ENCODE results near the gene CHST6.

DNA sequence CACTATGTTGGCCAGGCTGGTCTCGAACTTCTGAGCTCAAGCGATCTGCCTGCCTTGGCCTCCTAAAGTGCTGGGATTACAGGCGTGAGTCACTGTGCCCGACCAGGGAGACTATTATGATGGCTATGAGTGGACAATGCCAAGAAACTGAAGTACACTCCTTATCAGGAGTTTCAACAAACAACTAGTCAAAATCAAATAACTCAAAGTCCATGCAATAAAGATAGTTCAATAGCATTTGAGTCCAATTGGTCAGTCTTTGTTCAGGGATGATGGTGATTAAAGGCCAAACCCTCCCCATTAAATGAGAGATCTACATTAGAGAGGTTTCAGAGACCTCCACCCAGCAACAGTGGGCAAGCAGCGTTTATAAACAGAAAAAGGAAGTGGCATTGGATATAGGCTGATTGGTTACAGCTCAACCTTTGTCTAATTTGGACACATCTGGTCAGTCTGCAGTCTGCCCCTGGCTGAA lies 32.6 kb upstream of the CHST6 start:
- TF ChIP-seq, protein P1, sequence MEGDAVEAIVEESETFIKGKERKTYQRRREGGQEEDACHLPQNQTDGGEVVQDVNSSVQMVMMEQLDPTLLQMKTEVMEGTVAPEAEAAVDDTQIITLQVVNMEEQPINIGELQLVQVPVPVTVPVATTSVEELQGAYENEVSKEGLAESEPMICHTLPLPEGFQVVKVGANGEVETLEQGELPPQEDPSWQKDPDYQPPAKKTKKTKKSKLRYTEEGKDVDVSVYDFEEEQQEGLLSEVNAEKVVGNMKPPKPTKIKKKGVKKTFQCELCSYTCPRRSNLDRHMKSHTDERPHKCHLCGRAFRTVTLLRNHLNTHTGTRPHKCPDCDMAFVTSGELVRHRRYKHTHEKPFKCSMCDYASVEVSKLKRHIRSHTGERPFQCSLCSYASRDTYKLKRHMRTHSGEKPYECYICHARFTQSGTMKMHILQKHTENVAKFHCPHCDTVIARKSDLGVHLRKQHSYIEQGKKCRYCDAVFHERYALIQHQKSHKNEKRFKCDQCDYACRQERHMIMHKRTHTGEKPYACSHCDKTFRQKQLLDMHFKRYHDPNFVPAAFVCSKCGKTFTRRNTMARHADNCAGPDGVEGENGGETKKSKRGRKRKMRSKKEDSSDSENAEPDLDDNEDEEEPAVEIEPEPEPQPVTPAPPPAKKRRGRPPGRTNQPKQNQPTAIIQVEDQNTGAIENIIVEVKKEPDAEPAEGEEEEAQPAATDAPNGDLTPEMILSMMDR (IDR thresholded peaks at IDR 0.05): no peak
- no peak for TF ChIP-seq POLR2A (IDR thresholded peaks at IDR 0.05)
